Forelimb muscle (tissue), 1 donor: ENCODE measurements around the gene ANKRD45. TPM values are rescaled to one million over a fixed set of nuclear protein-coding genes. Genes with fewer than 3 reads are reported as not detected.
"Not testable (repeated sequence)": the region's sequence is repeated elsewhere in the genome, so short reads cannot be mapped to it uniquely, and the experiment has no call there.

Experiments
- DNase-seq: peaks from one replicate; pipeline ENCODE4 v3.0.0-alpha.2; 2013; ENCODE audit warnings: low read depth
- polyA plus RNA-seq: library from polyadenylated mRNA; unstranded; fragments of 120-200 nt; gene quantifications from one replicate; pipeline ENCODE4 v1.2.1, GENCODE V29; 2013; ENCODE audit not compliant: insufficient read length

The ANKRD45 gene
- polyA plus RNA-seq, 1 donor: 0.19 TPM

GRCh38 chr1:173642450-173643139 is 27.1 kb downstream of the ANKRD45 start:
- DNase-seq: not testable (repeated sequence)

GRCh38 chr1:173639102-173639501 is 30.5 kb downstream of the ANKRD45 start:
- DNase-seq: no peak

- no peak for DNase-seq
These were observed 31.3 kb downstream of the ANKRD45 start for GRCh38 chr1:173638043-173639021.

GRCh38 chr1:173637236-173638042 is 32.2 kb downstream of the ANKRD45 start:
- DNase-seq: not testable (repeated sequence)

GRCh38 chr1:173635116-173635515 is 34.5 kb downstream of the ANKRD45 start, which contains the start of gene TEX50:
Gene TEX50 (plus strand): TSS chr1:173635338. CDS start chr1:173635522, 184 bp downstream.
- DNase-seq: no peak

- no peak for DNase-seq
These were observed 40.8 kb downstream of the ANKRD45 start for GRCh38 chr1:173628888-173629287.

- DNase-seq: no peak
These were observed 42.4 kb downstream of the ANKRD45 start for GRCh38 chr1:173627269-173627668.

- no peak for DNase-seq
These were observed 52.8 kb downstream of the ANKRD45 start for GRCh38 chr1:173616859-173617258.

GRCh38 chr1:173613086-173613485 is 56.6 kb downstream of the ANKRD45 start:
- not testable (repeated sequence) for DNase-seq

GRCh38 chr1:173608503-173609216 is 61.0 kb downstream of the ANKRD45 start:
- no peak for DNase-seq

GRCh38 chr1:173603056-173603591 is 66.5 kb downstream of the ANKRD45 start, which contains the start of gene SLC9C2:
Gene SLC9C2 (minus strand): TSS chr1:173603072. CDS start chr1:173601776, 1,296 bp downstream.
- no peak for DNase-seq

- no peak for DNase-seq
These were observed 68.1 kb downstream of the ANKRD45 start for GRCh38 chr1:173601588-173601987.

GRCh38 chr1:173596097-173596825 is 73.4 kb downstream of the ANKRD45 start:
- DNase-seq: no peak

GRCh38 chr1:173591138-173591537 is 78.5 kb downstream of the ANKRD45 start:
- DNase-seq: not testable (repeated sequence)

GRCh38 chr1:173590557-173590956 is 79.1 kb downstream of the ANKRD45 start:
- DNase-seq: no peak

GRCh38 chr1:173581383-173582079 is 88.1 kb downstream of the ANKRD45 start:
- no peak for DNase-seq

GRCh38 chr1:173580658-173581057 is 89.0 kb downstream of the ANKRD45 start:
- DNase-seq: no peak

GRCh38 chr1:173580071-173580470 is 89.6 kb downstream of the ANKRD45 start:
- no peak for DNase-seq

GRCh38 chr1:173573596-173573995 is 96.1 kb downstream of the ANKRD45 start:
- DNase-seq: no peak
